ENCODE results near the gene WWOX. TPM values are rescaled to one million over a fixed set of nuclear protein-coding genes. Genes with fewer than 3 reads are reported as not detected.

Gene WWOX
- total RNA-seq, 6 donors from 2014 or later, result 18.7 to 167 (median 31.0) TPM

GRCh38 chr16:79185711-79186110 lies 1086.3 kb downstream of the WWOX start:
- no peak overlapping the region for H3K27ac ChIP-seq
- no peak for TF ChIP-seq CTCF (IDR thresholded peaks at IDR 0.05)
- no peak for TF ChIP-seq POLR2A (IDR thresholded peaks at IDR 0.05)
- no peak for TF ChIP-seq EP300 (IDR thresholded peaks at IDR 0.05)
- no peak for TF ChIP-seq POLR2AphosphoS5 (IDR thresholded peaks at IDR 0.05)
- H3K9me3 ChIP-seq, result no peaks in the 10 kb centered on the region
- WGBS, 2 donors, result 92 to 94% methylated on average over 4 of the region's 4 CpGs
- no peaks in the 10 kb centered on the region for H3K4me1 ChIP-seq
- no peaks in the 10 kb centered on the region for H3K36me3 ChIP-seq
- H3K4me3 ChIP-seq, result no peak overlapping the region
- H3K27me3 ChIP-seq, result no peaks in the 10 kb centered on the region
- ATAC-seq (ENCODE audit: low FRiP score in 2 of 2), result no peak
- DNase-seq, result no peak

GRCh38 chr16:79186196-79186595 lies 1086.7 kb downstream of the WWOX start:
- ATAC-seq (ENCODE audit: low FRiP score in 2 of 2) (no peak), DNase-seq (no peak)
- Histone ChIP-seq H3K27ac (no peak overlapping the region), H3K9me3 (no peaks in the 10 kb centered on the region), H3K4me1 (no peaks in the 10 kb centered on the region), H3K36me3 (no peaks in the 10 kb centered on the region), H3K27me3 (no peaks in the 10 kb centered on the region), H3K4me3 (no peak overlapping the region)
- WGBS, 2 donors, result 69 to 80% methylated on average over 6 of the region's 6 CpGs
- TF ChIP-seq POLR2A (IDR thresholded peaks at IDR 0.05) (no peak), CTCF (IDR thresholded peaks at IDR 0.05) (no peak), POLR2AphosphoS5 (IDR thresholded peaks at IDR 0.05) (no peak), EP300 (IDR thresholded peaks at IDR 0.05) (no peak)

- no peak for TF ChIP-seq EP300 (IDR thresholded peaks at IDR 0.05)
- no peak for TF ChIP-seq POLR2A (IDR thresholded peaks at IDR 0.05)
- Histone ChIP-seq H3K9me3 (no peaks in the 10 kb centered on the region), H3K27me3 (no peaks in the 10 kb centered on the region), H3K4me1 (no peaks in the 10 kb centered on the region), H3K27ac (no peak overlapping the region), H3K36me3 (no peaks in the 10 kb centered on the region), H3K4me3 (no peak overlapping the region)
- 69 to 71% methylated on average over 13 of the region's 13 CpGs for WGBS, 2 donors
- ATAC-seq (ENCODE audit: low FRiP score in 2 of 2) (no peak), DNase-seq (no peak)
These were observed 1088.8 kb downstream of the WWOX start for GRCh38 chr16:79188115-79188738.

GRCh38 chr16:79188739-79189122 lies 1089.3 kb downstream of the WWOX start:
- TF ChIP-seq POLR2A (IDR thresholded peaks at IDR 0.05) (no peak), POLR2AphosphoS5 (IDR thresholded peaks at IDR 0.05) (no peak), CTCF (IDR thresholded peaks at IDR 0.05) (no peak), EP300 (IDR thresholded peaks at IDR 0.05) (no peak)
- 69 to 77% methylated on average over 5 of the region's 5 CpGs for WGBS, 2 donors
- no peak for DNase-seq
- no peak overlapping the region for H3K27ac ChIP-seq
- no peaks in the 10 kb centered on the region for H3K36me3 ChIP-seq
- no peak for ATAC-seq (ENCODE audit: low FRiP score in 2 of 2)
- no peak overlapping the region for H3K4me3 ChIP-seq
- no peaks in the 10 kb centered on the region for H3K9me3 ChIP-seq
- H3K27me3 ChIP-seq, result no peaks in the 10 kb centered on the region
- no peaks in the 10 kb centered on the region for H3K4me1 ChIP-seq

- ATAC-seq (ENCODE audit: low FRiP score in 2 of 2) (no peak), DNase-seq (no peak)
- H3K36me3 ChIP-seq, result no peaks in the 10 kb centered on the region
- 94 to 100% methylated on average over 1 of the region's 1 CpG for WGBS, 2 donors
- no peaks in the 10 kb centered on the region for H3K4me1 ChIP-seq
- no peak overlapping the region for H3K4me3 ChIP-seq
- H3K9me3 ChIP-seq, result no peaks in the 10 kb centered on the region
- TF ChIP-seq EP300 (IDR thresholded peaks at IDR 0.05), result no peak
- H3K27ac ChIP-seq, result no peak overlapping the region
- H3K27me3 ChIP-seq, result no peaks in the 10 kb centered on the region
These were observed 1091.1 kb downstream of the WWOX start for GRCh38 chr16:79190542-79190941.

- TF ChIP-seq POLR2A (IDR thresholded peaks at IDR 0.05), result no peak
- no peak for TF ChIP-seq EP300 (IDR thresholded peaks at IDR 0.05)
- TF ChIP-seq CTCF (IDR thresholded peaks at IDR 0.05), result no peak
- TF ChIP-seq POLR2AphosphoS5 (IDR thresholded peaks at IDR 0.05), result no peak
- H3K4me3 ChIP-seq, result no peak overlapping the region
- no peak overlapping the region for H3K27ac ChIP-seq
- no peaks in the 10 kb centered on the region for H3K36me3 ChIP-seq
- 68 to 78% methylated on average over 8 of the region's 8 CpGs for WGBS, 2 donors
- no peak for DNase-seq
- no peaks in the 10 kb centered on the region for H3K9me3 ChIP-seq
- no peak for ATAC-seq (ENCODE audit: low FRiP score in 2 of 2)
- H3K4me1 ChIP-seq, result no peaks in the 10 kb centered on the region
- H3K27me3 ChIP-seq, result no peaks in the 10 kb centered on the region
These were observed 1092.5 kb downstream of the WWOX start for GRCh38 chr16:79191933-79192332.
